ENCODE results near the gene TK1.

DNA sequence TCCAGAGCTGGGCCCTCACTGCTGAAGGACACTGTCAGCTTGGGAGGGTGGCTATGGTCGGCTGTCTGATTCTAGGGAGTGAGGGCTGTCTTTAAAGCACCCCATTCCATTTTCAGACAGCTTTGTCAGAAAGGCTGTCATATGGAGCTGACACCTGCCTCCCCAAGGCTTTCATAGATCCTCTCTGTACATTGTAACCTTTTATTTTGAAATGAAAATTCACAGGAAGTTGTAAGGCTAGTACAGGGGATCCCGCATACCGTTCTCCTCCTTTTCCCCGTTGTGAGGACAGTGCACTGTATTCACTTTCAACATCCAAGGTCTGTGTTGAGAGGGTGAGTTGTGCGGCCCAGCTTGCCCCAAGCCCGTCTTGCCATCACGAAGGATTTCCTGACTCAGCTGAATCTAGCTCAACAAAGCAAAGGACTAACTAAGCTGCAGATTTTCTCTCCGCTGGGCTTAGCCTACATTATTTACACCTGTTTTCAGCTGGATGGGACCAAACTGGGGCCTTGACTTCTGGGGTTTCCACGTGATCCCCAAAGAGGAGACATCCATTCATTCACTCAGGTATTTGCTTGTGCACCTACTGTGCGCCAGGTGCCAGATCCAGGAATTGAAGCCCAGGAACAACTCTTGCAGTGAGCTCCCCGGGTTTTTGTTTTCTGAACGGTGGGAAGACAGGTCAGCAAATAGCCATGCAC is 39.4 kb upstream of the TK1 start:
- no peak for TF ChIP-seq POLR2AphosphoS5 (IDR thresholded peaks at IDR 0.05)
- TF ChIP-seq, protein P1, sequence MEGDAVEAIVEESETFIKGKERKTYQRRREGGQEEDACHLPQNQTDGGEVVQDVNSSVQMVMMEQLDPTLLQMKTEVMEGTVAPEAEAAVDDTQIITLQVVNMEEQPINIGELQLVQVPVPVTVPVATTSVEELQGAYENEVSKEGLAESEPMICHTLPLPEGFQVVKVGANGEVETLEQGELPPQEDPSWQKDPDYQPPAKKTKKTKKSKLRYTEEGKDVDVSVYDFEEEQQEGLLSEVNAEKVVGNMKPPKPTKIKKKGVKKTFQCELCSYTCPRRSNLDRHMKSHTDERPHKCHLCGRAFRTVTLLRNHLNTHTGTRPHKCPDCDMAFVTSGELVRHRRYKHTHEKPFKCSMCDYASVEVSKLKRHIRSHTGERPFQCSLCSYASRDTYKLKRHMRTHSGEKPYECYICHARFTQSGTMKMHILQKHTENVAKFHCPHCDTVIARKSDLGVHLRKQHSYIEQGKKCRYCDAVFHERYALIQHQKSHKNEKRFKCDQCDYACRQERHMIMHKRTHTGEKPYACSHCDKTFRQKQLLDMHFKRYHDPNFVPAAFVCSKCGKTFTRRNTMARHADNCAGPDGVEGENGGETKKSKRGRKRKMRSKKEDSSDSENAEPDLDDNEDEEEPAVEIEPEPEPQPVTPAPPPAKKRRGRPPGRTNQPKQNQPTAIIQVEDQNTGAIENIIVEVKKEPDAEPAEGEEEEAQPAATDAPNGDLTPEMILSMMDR (IDR thresholded peaks at IDR 0.05) = no peak
- no peak for TF ChIP-seq EP300 (IDR thresholded peaks at IDR 0.05; ENCODE audit: low read depth)
- no peak for TF ChIP-seq POLR2A (IDR thresholded peaks at IDR 0.05)
